Activated CD8-positive, alpha-beta memory T cell treated with anti-CD3 and anti-CD28 coated beads for 48 hours (primary cell): ENCODE results near the gene PRR14.
A peak's percentile ranks its signal among the peaks of the same experiment; 100 is the strongest.

Source experiments
- DNase-seq, 3 experiments: peaks; one replicate each; pipeline ENCODE4 v3.0.0-alpha.2; 2020; ENCODE audit warnings: low read depth in 2 of 3, low spot score in 2 of 3

PRR14 gene

DNA sequence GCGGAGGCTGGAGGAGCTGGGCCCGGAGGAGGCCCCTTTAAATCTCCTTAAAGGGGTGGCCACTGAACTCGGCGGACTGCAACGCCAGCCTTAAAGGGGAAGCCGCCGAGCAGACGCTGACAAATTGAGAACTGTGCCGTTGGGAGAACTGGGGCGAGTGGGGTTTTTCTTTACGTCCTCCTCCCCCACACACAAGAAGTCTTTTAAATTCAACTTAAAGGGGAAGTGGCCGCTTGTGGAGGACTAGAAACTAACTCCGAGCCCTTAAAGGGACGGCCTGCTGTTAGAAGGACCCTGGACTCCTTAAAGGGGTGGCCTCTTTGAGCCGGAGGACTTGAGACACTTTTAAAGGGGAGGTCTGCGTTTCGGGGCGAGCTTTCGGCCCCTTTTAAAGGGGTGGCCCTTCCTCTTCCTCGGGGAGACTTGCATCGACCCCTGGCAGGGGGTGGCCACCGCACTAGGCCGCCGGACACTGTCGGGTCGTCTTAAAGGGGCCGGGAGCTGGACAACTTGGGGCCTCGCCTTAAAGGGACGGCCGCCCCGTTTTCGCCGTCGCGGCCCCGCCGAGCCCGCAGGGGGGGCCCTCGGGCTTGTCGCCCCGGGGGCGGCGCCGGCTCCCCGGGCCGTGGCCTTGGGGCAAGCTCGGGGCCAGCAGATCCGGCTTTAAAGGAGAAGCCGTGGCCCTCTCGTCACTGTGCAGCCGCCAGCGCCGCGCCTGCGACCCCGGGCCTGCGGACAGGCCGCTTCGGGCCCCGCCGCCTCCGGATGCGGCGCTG lies 8.2 kb downstream of the PRR14 start:
- DNase-seq: peak in 2 of 3 experiments; percentile 52 to 58

DNA sequence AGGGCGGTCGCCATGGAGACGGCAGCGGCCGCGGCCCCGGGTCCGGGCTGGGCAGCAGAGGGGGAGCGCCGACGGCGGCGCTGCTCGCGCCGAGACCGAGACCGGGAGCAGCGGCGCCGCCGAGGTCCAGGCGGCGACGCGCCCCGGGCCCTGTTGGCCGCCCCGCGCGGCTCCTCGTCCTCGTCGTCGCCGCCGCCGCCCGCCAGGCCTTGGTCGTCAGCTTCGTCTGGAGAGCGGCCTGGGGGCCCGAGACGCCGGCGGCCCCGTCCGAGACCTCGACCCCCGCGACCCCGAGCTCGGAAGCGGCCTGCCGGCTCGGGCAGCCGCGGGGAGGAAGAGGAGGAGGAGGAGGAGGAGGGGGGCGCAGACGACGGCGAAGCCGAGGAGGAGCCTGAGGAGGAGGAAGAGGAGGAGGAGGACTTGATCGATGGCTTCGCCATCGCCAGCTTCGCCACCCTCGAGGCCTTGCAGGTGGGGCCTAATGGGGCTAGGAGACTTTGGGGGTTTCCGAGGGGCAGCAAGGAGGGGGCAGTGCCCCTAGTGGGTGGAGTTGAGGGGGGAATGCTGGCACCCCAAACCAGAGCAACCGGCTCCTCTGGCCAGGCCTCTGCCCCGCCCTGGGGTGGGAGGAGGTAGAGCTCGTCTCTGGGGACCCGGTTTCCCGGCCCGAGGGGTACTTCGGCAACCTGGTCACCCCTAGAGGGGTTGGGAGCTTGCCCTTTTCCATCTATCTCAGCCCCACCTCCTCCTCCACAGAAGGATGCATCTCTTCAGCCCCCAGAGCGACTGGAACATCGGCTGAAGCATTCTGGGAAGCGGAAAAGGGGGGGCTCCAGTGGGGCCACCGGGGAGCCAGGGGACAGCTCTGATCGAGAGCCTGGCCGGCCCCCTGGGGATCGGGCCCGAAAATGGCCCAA lies 9.0 kb downstream of the PRR14 start:
- peak in 2 of 3 experiments; percentile 30 to 35 for DNase-seq

DNA sequence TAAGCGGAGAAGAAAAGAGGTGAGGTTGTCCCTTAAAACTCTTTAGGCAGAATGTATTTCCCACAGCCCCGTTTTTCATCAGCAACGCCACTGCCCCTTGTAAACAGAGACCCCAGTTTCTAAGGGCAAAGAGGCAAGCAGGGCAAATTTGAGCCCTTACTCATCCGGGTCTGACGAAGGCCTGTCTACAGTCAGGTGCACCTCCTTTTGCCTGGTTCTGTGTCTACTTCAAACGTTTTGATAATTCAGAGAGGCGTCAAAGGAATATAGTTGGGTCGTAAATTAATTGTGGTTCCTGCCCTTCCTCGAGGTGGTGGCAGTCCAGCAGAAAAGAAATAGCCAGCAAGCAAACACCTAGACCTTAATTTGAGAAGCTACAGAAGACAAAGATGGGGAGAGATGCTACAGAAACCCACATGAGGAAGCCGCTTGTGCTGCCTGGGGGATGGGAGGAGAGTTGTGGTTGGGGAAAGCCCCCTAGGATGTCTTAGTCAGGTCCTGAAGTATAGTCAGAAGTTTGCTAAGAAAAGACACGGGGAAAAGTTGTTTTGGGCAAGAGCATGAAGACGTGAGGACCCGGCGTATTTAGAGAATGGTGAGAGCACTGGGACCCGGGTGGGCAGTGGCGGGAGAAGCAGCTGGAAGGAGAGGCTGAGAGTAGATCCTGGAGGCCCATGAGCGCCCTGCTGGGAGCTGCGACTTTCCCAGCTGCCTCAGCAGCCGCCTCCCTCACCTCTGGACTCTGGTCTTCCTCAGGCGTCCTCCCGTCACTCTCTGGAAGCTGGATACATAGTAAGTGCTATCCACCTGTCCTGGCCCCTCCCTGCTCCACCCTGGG lies 9.9 kb downstream of the PRR14 start:
- DNase-seq: peak in 2 of 3 experiments; percentile 45 to 57

DNA sequence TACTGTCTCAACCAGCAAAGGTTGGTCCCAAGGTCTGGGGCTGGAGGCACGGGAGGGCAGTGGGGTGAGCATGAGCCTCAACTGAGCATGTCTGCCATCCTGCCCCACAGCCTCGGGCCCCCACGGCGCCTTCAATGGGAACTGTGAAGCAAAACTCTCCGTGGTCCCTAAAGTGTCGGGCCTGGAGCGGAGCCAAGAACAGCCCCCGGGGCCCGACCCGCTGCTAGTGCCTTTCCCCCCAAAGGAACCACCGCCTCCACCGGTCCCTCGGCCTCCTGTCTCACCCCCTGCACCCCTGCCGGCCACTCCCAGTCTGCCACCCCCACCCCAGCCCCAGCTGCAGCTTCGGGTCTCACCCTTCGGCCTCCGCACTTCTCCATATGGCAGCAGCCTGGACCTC lies 11.7 kb downstream of the PRR14 start:
- DNase-seq: no peak

DNA sequence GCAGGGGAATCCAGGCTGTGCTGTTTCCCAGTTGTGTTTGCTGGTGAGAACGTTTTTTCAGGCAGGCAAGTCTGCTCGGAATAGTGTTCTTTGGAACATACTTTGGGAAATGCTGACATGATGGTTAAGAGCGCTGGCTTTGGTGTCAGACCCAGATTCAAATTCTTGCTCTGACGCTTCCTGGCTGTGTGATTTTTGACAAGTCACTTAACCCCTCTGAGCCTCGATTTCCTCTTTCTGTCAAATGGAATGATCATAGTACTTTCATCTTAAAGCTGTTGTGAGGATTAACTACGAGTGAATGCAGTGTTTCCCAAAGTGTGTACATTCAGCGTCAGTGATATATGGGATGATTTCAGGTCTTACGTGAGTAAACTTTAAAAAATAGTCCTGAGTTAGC lies 12.3 kb downstream of the PRR14 start:
- no peak for DNase-seq

DNA sequence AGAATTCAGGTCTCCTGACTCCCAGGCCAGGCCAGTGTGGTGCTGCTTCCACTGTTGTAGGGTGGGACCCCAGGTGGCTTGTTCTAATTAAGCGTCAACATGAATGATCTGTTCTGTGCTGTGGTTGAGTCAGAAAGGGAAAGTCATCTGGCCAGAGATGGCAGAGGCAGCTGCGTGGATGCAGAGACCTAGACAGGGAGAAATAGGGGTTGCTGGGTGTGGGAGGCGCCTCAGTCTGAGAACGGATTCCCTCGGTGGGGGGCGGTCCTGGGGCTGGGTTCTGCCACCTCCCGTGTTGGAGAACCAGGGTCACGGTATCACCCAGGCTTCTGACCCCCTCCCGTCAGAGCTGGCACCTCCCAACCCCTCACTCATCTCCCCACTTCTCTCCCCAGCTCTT lies 13.1 kb downstream of the PRR14 start:
- no peak for DNase-seq

DNA sequence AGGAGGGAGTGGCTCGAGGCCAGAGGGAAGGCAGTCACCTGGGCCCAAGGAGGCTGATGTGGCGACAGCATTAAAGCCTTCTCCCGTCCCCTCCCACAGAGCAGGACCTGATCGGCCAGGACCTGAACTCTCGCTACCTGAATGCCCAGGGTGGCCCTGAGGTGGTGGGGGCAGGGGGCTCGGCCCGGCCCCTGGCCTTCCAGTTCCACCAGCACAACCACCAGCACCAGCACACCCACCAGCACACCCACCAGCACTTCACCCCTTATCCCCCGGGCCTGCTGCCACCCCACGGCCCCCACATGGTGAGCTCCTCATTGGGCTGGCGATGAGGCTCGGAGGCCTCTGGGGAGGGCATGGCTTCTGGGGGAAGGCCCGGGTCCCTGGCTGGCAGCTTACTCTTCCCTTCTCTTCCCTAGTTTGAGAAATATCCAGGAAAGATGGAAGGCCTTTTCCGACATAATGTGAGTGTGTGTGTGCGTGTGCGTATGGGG lies 13.9 kb downstream of the PRR14 start:
- no peak for DNase-seq

DNA sequence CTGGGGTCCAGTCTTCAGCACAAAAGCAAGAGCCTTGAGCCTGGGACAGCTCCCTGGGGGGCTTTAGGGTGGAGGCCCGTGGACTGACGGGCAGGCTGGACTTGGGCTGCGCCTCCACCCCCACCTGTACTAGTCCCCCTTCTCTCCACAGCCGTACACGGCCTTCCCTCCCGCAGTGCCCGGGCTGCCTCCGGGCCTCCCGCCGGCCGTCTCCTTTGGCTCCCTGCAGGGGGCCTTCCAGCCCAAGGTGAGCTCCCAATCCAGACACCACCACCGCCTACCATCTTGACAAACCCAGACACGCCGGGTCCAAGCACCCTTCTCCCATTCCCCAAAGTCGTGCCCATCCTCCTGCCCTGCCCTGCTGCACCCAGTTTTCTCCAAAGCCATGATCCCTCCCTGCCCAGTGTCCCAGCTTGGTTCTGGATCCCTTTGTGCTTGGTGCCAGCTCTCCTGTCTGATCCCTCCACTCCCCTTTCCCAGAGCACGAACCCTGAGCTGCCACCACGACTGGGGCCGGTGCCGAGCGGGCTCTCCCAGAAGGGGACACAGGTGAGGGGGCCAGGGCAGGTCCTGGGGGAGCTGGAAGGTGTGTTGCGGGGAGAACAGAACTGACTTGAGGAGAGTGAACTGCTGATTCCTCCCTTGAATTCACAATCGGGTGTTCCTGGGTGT lies 14.5 kb downstream of the PRR14 start:
- DNase-seq: no peak

DNA sequence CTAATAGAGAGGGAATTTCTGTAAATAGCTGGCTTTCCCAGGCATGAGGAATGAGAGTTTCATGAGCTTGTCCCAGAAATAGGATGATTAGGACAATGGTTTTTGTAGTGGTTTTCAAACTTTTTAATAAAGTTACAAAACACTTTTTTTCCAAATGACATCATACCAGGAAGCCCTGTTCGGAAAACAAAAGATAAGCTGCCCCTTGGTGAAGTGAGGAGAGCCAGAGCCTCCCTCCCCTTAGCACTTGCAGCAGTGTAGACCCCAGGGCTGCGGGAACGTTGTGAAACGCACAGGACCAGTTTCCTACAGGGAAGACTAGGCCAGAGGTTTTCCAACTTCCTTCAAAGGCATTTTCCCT lies 15.1 kb downstream of the PRR14 start:
- no peak for DNase-seq

DNA sequence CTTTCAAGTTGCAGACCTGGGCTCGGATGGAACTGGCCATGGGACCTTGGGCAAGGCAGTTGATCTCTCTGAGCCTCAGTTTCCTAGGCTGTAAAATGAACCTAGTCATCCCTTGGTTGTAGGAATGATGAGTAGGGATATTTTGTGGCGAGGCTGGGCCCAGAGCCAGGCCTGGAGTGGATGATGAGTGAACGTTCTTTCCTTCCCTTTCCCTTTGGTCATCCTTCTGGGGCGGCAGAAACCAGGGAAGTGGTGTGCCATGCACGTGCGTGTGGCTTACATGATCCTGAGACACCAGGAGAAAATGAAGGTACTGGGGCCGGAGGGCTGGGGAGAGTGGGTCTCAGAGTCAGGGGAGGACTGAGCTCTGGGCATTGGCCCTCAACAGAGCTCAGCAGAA lies 15.9 kb downstream of the PRR14 start:
- no peak for DNase-seq

DNA sequence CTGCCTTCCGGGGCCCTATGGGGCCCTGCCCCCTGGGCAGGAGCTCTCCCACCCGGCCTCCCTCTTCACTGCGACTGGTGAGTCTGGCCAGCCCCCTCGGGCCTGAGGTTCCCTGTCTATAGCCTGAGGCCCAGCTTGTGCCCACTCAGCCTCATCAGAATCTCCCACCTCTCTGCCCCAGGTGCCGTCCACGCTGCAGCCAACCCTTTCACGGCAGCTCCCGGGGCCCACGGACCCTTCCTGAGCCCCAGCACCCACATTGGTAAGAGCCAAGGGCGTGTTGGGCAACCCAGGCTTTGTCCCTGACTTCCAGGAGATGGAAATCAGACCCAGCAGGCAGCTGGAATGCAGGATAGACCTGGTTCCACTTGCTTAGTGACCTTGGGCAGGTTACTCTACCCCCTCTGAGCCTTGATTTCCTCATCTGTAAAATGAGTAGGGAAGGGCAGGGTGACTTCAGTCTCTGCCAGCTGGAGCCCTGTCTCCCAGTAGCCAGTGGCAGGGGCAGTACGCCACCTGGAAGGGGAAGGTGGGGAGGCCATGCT lies 16.7 kb downstream of the PRR14 start:
- DNase-seq: no peak

DNA sequence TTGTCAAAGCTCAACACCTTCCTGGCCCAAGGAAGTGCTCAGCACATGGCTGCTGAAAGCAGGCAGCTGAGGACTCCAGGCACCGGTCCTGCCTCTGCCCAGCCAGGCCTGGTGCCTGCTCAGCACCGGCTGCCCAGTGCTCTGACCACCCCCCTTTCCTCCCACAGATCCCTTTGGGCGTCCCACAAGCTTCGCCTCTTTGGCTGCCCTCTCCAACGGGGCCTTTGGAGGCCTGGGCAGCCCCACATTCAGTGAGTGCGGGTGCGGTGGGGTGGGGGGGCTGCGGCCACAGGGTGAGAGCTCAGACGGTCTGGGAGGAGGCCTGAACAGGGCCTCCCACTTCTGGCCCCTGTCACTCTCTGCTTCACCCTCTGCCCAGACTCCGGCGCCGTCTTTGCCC lies 17.6 kb downstream of the PRR14 start:
- no peak for DNase-seq

DNA sequence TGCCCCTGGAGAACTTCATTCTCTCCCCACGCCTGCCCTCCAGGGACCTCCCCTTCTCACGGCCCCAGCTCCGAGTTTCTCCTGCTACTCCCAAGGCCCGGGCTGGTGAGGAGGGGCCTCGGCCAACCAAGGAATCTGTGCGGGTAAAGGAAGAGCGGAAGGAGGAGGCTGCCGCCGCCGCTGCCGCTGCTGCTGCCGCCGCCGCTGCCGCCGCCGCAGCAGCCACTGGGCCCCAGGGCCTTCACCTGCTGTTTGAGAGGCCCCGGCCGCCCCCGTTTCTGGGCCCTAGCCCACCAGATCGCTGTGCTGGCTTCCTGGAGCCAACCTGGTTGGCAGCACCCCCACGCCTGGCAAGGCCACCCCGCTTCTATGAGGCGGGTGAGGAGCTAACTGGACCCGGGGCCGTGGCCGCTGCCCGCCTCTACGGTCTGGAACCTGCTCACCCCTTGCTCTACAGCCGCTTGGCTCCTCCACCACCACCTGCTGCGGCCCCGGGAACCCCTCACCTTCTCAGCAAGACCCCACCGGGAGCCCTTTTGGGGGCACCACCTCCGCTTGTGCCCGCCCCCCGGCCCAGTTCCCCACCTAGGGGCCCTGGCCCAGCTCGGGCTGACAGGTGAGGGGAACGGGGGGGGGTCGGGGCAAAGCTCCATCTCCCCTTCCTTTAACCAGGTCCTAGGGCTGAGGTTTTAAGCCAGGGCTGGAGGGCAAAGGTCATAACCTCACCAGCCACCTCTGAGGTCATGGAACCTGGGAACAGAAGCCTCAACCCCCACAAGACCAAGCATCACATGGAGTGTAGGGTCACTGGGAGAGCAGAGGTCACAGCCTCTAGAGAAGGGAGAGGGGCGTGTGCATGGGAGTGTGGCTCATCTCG lies 18.5 kb downstream of the PRR14 start:
- no peak for DNase-seq

DNA sequence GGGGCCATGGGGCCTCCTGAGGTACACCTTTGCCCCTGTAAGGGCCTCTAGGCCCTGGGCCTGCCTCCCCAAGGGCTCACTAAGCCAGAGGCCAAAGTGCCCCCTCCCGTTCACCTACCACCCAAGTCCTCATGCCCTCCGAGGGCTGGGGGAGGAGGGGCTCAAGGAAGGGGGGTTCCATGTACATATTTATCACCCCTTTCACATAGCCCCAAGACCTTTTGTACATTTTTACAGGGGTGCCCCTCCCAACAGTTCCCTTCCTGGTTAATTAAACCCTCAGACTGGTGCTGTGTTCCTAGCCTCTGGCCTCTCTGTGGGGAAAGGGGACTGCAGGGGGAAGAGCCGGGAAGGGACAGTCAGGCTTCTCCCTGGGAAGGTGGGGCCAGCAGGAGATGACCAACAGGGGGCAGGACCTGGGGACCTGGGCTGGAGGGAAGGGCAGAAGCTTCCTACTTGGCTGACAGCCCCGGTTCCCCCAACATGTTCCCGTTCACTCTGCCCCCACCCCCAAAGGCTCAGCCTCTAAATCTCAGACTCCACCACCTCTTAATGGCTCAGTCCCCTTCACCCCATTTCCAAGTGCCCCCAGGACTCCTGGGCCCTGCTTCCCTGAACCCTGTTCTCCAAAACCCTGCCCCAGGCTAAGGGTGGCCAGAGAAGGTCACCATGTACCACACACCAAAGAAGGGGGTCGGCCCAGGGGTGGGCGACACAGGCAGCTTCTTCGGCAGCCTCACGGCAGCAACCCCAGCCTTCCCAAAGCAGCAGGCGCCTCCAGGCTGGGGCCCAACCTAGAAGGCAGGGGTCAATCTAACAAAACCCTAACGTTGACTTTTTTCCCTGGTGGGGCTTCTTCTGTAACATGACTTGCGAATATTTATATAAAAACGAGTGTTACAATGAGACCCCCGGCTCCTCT lies 19.4 kb downstream of the PRR14 start:
- no peak for DNase-seq

DNA sequence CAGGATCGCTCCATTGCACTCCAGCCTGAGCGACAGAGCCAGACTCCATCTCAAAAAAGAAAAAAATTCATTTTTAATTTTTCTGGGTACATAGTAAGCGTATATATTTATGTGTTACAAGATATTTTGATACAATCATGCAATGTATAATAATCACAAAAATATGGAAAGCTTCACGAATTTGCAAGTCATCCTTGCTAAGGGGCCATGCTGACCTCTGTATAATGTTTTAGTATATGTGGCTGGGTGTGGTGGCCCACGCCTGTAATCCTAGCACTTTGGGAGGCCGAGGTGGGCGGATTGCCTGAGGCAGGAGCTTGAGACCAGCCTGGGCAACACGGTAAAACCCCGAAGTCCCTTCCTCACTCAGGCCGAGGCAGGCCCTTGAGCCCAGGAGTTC lies 24.4 kb downstream of the PRR14 start:
- DNase-seq: no peak

DNA sequence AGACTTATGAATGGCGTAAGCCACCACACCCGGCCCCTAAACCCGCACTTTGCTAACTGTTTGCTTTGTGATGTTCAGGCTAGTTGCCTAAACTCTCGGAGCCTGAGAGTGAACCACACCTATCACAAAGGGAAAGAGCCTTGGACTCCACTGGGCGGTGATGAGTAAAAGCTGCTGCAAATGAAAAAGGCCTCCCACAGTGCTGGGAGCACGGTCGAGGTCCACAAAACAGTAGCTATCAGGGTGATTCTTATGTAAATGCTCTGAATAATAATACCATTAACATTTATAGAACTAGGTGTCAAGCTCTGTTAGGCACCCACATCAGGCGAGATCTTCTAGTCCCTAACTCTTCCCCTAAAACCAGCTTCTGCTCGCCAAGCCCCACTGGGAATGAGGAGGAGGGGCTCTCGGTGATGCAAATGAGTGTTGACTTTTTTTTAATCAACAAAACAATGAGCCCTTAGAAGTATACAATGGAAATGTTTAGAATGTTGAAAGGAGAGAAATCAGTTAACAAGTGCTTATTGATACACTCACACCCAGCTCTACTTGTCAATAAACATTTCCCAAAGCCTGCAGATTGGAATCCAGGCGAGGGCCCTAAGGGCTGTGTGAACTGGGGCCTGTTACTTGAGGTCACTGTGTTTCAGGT lies 27.3 kb downstream of the PRR14 start:
- DNase-seq: no peak

DNA sequence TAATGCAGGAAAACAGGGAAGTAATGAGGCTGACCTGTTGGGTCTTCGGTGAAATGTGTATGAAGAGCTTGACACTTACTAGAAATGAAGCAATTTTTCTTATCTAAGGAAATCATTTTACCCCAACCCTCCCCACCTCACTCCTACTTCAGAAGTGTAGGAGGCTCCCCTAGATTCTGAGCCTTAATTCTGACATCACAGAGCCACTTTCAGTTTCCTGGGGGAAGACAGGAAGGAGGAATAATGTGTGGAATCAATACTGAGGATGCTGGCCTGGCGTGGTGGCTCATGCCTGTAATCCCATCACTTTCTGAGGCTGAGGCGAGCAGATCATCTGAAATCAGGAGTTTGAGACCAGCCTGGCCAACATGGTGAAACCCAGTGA lies 27.8 kb downstream of the PRR14 start:
- no peak for DNase-seq

DNA sequence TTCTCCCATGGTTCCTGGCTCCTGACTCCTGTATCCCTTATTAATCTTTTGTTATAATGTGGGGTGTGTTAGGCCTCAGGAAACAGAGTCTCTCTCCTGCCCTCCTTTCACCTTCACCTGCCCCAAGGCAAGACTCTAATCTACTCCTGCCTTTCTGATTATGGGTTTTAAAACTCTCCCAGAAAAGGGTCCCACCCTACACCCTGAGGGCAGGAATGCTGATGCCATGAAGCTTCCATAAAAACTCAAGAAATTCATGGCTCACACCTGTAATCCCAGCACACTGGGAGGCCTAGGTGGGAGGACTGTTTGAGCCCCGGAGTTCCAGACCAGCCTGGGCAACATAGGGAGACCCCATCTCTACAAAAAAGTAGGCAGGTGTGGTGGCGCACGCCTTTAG lies 29.6 kb downstream of the PRR14 start:
- no peak for DNase-seq
